Activated T-helper 9 cell treated with anti-CD3 and anti-CD28 coated beads, Interleukin-2, amount 50 U/mL, for 16 hours (primary cell): ENCODE results near the gene ANKRD31.

Experiments
- DNase-seq: peaks from one replicate; pipeline ENCODE4 v3.0.0-alpha.2; 2020; ENCODE audit warnings: low read depth

ANKRD31 gene

DNA sequence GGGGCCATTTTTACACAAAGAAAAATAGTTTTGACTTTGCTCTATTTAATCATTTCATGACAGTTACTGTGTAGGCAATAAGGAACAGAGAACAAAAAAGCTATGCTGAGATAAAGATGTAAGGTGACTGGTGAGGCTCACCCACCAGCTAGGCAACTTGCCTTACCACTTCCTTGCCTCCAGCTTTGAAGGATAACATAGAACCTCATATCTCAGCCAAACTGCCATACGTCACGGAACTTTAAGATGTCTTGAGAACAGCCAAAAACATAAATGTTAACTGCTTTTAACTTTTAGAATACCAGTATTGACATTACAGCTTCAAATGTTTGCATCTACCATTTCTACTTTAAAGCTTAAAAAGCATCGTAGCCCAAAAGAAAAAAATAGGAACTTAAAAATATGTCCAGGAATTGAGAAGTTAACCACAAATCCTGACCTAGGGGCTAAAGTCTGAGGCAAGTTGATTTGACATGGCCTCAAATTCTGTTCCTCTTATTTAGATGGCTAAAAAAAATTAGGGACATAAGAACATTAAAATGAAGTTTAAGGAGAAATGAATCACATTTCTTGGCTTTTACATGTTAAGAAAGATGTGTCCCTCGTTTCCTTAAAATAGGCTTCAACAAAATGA, 176.6 kb downstream of the ANKRD31 start:
- no peak for DNase-seq

DNA sequence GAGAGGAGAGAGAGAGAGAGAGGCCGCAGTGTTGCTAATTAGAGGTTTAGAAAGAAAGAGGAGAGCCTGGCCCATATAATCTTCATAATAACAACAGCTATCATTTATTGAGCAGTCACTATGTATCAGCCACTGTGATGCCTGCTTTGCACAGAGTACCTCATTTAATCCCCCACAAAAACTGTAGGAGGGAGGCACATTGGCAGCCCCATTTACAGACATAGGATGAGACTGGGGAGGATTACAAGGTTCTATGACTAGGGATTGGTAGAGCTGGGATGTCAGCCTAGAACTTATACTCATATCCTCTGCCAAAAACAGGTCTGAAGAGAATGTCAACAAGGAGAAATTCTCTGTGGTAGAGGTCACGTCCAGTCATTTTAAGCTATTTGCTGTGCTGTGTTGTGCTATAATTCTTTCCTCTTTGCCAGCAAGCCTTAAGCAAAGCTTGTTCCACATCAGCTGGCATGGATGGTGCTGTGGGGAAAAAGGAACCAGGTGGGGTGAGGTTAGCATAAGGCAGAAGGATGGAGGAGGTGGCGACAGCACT, 177.6 kb downstream of the ANKRD31 start:
- no peak for DNase-seq

DNA sequence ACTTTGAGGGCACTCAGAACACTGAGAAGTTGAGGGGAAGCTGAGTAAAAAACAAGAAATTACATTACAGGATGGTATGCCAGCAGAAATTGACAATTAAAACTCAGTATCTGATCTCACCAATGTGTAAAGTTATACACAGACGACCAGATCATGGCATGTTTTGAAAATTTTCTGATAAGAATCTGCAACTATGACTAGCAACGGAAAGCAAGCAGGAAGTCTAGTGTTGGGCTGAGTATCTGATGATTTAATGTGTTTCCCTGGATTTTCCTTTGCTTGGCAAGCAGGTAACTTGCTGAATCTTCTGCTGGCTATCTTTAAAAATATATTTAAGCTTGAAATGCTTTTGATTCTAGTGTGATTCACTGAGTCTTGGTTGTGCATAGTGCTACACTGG, 179.1 kb downstream of the ANKRD31 start:
- no peak for DNase-seq

GRCh38 chr5:75055727-75056144, 180.9 kb downstream of the ANKRD31 start:
- no peak for DNase-seq

DNA sequence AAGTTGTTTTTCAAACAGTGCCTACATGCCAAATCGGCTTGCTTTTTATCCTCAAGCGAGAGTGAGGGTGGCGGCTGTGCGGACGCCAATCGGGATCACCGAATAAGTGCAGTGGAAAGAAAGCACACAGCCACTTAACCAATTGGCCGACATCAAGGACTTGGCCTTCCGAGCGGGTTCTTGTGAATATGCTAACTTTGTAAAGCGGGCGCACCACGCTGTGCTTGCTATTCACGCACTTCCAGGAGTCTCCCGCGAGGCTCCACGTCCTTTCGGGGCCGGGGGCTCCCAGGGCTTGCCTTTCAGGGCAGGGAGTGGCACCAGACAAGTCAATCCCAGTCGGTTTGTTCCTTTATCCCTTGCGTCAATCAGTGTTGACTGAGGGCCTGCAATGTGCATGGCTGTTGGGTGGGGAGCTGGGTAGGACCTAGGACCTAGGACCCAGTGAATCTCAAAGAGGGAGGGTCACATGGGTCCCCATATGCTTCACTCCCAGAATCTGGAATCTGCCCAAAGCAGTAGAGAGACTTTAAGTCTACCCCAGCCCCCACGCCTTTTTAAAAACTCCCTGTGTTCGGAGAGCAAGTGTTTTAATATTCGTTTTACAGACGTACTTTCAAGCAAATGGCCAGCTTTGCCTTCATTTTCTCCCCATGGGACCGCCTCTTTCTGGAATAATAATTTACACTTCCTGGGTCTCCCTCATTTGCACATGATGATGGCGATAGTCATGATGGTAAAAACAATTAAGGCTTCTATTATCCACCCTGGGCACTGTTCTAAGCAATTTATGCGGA, 182.3 kb downstream of the ANKRD31 start:
- no peak for DNase-seq

DNA sequence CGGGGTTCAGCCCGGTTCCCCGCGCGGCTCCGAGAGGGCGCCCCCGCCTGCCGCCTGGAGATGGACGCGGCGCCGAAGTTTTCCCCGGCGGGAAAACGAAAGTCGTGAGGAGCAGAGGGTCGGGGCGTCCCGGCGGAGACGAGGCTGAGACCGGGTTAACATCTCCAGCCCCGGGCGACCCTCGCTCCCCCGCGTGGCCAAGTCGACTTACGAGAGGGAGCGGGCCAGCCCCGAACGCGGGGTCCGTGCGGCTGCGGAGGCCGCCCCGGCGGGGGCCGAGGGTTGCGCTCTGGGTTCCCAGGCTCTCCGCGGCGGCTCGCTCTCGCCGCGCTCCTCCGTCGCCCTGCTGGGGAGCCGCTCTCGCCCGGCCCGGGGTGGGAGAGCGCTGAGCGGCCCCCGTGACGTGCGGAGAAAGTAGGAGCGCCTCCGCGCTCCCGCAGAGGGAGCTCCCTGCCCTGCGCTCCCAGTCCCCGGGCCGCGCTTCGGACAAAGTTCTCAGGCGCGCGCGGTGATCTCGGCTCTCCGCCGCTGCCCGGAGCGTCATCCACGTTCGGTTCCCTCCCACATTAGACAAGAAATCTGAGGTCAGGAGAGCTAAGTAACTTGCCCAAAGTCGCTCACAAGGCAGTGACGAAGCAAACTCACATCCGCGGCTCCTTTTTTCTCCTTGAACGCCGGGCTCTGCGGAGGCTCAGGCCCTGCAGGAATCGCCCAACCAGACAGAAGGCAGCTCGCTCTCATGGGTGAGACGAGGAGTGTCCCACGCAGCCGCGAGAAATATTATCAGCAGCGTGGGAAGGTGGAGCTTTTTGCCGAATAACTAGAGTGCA, 183.2 kb downstream of the ANKRD31 start:
- DNase-seq: no peak

GRCh38 chr5:75053054-75053303, 183.7 kb downstream of the ANKRD31 start:
- no peak for DNase-seq

DNA sequence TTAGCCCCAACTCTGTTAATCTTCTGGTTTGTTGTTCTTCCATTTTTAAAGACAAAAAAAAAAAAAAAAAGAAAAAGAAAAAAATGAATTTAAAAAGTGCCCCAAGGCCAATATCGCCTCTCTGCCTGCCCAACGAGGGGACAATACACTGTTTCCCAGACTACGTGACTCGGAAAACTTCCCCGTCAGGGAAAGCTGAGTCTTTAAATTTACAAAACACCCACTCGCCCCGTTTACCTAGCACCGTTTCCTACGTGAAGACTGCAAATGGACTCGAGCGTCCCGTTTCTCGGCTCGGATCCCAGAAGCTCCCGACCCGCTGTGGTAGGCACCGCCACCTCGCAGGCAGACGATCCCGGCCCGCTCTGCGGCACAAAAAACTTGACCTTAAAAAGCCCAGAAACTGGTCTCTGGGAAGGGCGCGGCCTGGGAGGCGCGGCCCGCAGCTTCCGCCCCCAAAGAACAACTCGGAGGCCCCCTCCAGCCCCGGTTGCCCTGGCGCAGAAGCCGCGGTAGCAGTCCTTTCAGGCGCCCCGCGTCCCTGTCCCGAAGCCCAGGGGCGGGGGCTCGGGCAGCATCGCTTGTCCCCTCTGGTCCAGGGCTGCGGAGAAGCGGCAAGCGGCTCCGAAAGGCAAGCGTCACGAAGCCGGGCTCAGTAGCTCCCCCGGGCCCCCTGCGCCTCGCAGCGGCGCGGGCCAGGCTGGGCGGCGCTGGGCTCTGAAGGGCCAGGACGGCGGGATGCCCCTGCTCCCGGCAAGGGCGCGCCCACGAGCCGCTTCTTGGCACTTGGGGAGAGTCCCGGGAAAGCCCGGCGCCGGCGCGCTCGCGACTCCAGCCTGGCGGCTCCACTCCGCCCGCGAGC, 184.3 kb downstream of the ANKRD31 start, which contains the start of gene GCNT4:
GCNT4 (minus strand) TSS at position 367 of the 862 bp plus-strand sequence. CDS start 22,521 bp downstream, outside the sequence.
- no peak for DNase-seq

DNA sequence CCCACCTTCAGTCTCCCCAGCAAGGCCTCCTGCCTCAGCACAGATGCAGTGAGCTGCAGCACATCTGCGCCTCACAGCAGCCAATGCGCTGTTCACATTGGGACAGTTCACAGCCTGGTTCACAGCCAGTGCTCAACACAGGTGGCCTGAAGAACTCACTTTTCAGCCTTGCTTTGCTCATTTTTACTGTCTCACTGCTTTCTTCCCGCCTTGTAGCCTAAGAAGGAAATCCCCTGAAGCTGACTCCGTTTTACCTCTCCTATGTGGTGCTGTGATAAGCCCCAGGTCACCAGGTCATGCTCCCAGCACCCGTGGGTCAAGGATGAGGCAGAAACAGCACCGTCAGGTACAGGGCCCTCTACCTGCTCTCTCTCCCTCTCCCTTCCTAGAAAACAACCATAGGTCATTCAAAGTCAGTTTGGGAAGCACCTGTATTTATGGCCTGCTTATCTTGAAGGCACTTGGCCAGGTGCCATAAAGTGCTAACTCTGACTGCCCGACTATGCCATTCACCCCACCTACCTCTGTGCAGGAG, 185.4 kb downstream of the ANKRD31 start:
- DNase-seq: no peak

- no peak for DNase-seq
Measured at GRCh38 chr5:75050415-75050814, 186.3 kb downstream of the ANKRD31 start.

GRCh38 chr5:75049456-75050351, 187.0 kb downstream of the ANKRD31 start:
- DNase-seq: no peak

GRCh38 chr5:75048457-75048953, 188.2 kb downstream of the ANKRD31 start:
- no peak for DNase-seq

- DNase-seq: no peak
Measured at GRCh38 chr5:75047356-75047755, 189.3 kb downstream of the ANKRD31 start.

DNA sequence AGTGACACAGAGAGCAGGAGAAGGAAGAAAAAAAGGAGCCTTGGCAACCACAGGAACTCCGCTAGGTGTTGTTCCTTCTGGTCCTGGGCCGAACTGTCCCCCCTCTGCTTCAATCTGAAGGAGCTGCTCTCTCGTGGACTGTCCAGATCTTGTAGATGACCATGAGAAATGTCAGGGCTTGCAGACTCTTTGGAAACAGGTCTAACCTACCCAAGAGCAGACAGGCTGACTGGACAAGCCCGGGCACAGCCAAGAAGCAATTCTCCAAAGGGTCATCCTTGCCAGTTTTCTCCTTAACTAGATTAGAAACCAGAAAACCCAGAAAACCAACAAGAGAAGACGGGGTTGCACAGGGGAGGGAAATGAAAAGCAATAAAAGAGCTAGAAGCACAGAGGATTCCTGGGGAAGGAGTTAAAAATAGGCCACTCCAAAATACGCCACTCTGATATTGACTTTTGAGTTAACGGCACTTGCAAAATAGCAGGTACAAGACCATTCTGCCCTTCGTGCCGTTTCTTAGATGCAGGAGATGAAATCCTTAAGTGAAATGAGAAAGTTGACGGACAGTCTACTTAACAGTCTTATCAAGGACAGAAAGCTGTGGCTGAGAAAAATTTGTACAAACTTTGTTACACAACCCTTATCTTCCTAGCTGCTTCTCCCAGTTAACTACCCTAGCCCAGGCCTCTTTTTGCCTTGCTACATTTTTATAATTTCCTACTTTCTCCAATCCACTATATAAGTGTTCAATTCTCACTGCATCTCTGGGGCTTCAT, 190.1 kb downstream of the ANKRD31 start:
- no peak for DNase-seq

GRCh38 chr5:75045071-75045470, 191.6 kb downstream of the ANKRD31 start:
- DNase-seq: no peak

- no peak for DNase-seq
Measured at GRCh38 chr5:75044406-75044805, 192.3 kb downstream of the ANKRD31 start.

- DNase-seq: no peak
Measured at GRCh38 chr5:75043633-75044264, 192.9 kb downstream of the ANKRD31 start.

- no peak for DNase-seq
Measured at GRCh38 chr5:75042522-75042921, 194.2 kb downstream of the ANKRD31 start.

DNA sequence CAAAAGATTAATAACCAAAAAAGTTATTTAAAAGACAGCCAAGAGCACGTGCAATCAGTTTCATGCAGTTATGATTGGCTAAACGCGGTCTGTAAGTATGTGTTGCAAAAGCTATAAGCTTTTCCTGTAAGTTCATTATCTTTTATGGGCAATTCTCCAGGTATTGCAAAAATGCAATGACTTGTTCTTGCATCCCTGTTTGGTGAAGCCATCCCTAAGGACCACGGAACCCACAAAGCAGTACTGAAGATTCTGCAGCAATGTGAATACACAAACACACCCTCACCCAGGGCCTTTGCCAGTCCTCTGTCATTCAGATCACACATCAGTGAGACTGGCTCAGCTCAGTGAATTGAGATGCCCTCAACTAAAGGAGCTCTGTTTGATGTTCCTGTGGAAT, 195.7 kb downstream of the ANKRD31 start:
- no peak for DNase-seq
